MM.1S (cell line): ENCODE data around the gene BPTF.

Source experiments
- DNase-seq: peaks from one replicate; pipeline ENCODE4 v3.0.0-alpha.2; 2015
- H2AFZ ChIP-seq: fragments of 300-600 bp; sonication (generic); 2 replicates; pipeline ENCODE4 v1.6.0; 2016; ENCODE audit warnings: antibody characterized with exemption, low read length
- H3F3A ChIP-seq: fragments of 300-600 bp; sonication (generic); 2 replicates; pipeline ENCODE4 v1.6.1; 2016; ENCODE audit warnings: mild to moderate bottlenecking, antibody characterized with exemption, low read length, moderate library complexity, mixed read lengths; ENCODE audit not compliant: insufficient read depth
- H3K27ac ChIP-seq: fragments of 300-600 bp; sonication (generic); 2 replicates; pipeline ENCODE4 v1.5.1; 2016; ENCODE audit warnings: mild to moderate bottlenecking, low read length
- H3K27me3 ChIP-seq: fragments of 300-600 bp; sonication (generic); replicated peaks from 2 replicates; pipeline ENCODE4 v1.6.0; 2016; ENCODE audit warnings: low read length; ENCODE audit not compliant: insufficient read depth
- H3K36me3 ChIP-seq: fragments of 300-600 bp; sonication (generic); replicated peaks from 2 replicates; pipeline ENCODE4 v1.6.1; 2016; ENCODE audit warnings: mild to moderate bottlenecking, low read length, mixed read lengths; ENCODE audit not compliant: insufficient read depth
- H3K4me1 ChIP-seq: fragments of 300-600 bp; sonication (generic); 2 replicates; pipeline ENCODE4 v1.6.1; 2016; ENCODE audit warnings: low read length, mixed read lengths
- H3K4me2 ChIP-seq: fragments of 300-600 bp; sonication (generic); 2 replicates; pipeline ENCODE4 v1.6.0; 2016; ENCODE audit warnings: low read depth, low read length
- H3K4me3 ChIP-seq: fragments of 300-600 bp; sonication (generic); 2 replicates; pipeline ENCODE4 v1.5.1; 2016; ENCODE audit warnings: low read length, mixed read lengths
- H3K79me2 ChIP-seq: fragments of 300-600 bp; sonication (generic); 2 replicates; pipeline ENCODE4 v1.6.1; 2016; ENCODE audit warnings: mixed run types, low read length, mixed read lengths
- H3K9ac ChIP-seq: fragments of 300-600 bp; sonication (generic); 2 replicates; pipeline ENCODE4 v1.6.1; 2016; ENCODE audit warnings: low read length, mixed read lengths
- H3K9me2 ChIP-seq: fragments of 300-600 bp; sonication (generic); replicated peaks from 2 replicates; pipeline ENCODE4 v1.6.1; 2016; ENCODE audit warnings: mild to moderate bottlenecking, low read length, mixed read lengths; ENCODE audit not compliant: insufficient read depth
- H3K9me3 ChIP-seq: fragments of 300-600 bp; sonication (generic); replicated peaks from 2 replicates; pipeline ENCODE4 v1.6.1; 2016; ENCODE audit warnings: mild to moderate bottlenecking, low read length, mixed read lengths; ENCODE audit not compliant: insufficient read depth
- H4K20me1 ChIP-seq: fragments of 300-600 bp; sonication (generic); 2 replicates; pipeline ENCODE4 v1.6.1; 2016; ENCODE audit warnings: mild to moderate bottlenecking, low read length, moderate library complexity, mixed read lengths; ENCODE audit not compliant: insufficient read depth
- CTCF ChIP-seq: fragments of 300-600 bp; sonication (generic); IDR thresholded peaks from 2 replicates; pipeline ENCODE4 v1.5.1; 2016; ENCODE audit warnings: antibody characterized with exemption, low read length, mixed read lengths
- EZH2 ChIP-seq: fragments of 300-600 bp; sonication (generic); optimal IDR thresholded peaks from 2 replicates; pipeline ENCODE3; 2017; ENCODE audit warnings: low read depth, mild to moderate bottlenecking, antibody characterized with exemption, low read length, mixed read lengths
- EZH2phosphoT487 ChIP-seq: fragments of 300-600 bp; sonication (generic); IDR thresholded peaks from 2 replicates; pipeline ENCODE4 v1.6.1; 2018; ENCODE audit warnings: antibody characterized with exemption, low read length

The BPTF gene

GRCh38 chr17:67850991-67851631, 25.8 kb downstream of the BPTF start:
- Histone ChIP-seq H3K4me3 (no peak overlapping the region), H3F3A (no peaks in the 10 kb centered on the region), H2AFZ (no peak overlapping the region), H3K27me3 (no peaks in the 10 kb centered on the region), H3K9me3 (no peaks in the 10 kb centered on the region), H3K36me3 (0 out of 2 replicates have a peak, but pooled peaks cover 7% of the 10 kb centered on the region), H3K9ac (no peak overlapping the region), H3K9me2 (no peaks in the 10 kb centered on the region), H3K27ac (no peak overlapping the region), H3K79me2 (peaks cover 97% of the 10 kb centered on the region), H4K20me1 (peaks cover 5% of the 10 kb centered on the region; the same call in 1 of the 2 replicates), H3K4me2 (no peak overlapping the region), H3K4me1 (0 out of 2 replicates have a peak, but pooled peaks cover 3% of the 10 kb centered on the region)
- no peak for DNase-seq
- TF ChIP-seq CTCF (no peak), EZH2phosphoT487 (no peak), EZH2 (no peak)

GRCh38 chr17:67853703-67854102, 28.4 kb downstream of the BPTF start:
- Histone ChIP-seq H3F3A (no peaks in the 10 kb centered on the region), H3K27me3 (no peaks in the 10 kb centered on the region), H3K4me2 (no peak overlapping the region), H3K4me3 (no peak overlapping the region), H3K36me3 (0 out of 2 replicates have a peak, but pooled peaks cover 7% of the 10 kb centered on the region), H3K4me1 (0 out of 2 replicates have a peak, but pooled peaks cover 3% of the 10 kb centered on the region), H2AFZ (no peak overlapping the region), H3K27ac (no peak overlapping the region), H3K9ac (no peak overlapping the region), H3K9me3 (no peaks in the 10 kb centered on the region), H3K9me2 (no peaks in the 10 kb centered on the region), H4K20me1 (peaks cover 5% of the 10 kb centered on the region; the same call in 1 of the 2 replicates), H3K79me2 (peaks cover 97% of the 10 kb centered on the region)
- DNase-seq = no peak
- TF ChIP-seq EZH2 (no peak), CTCF (no peak), EZH2phosphoT487 (no peak)

GRCh38 chr17:67854378-67854777, 29.1 kb downstream of the BPTF start:
- TF ChIP-seq EZH2 (no peak), EZH2phosphoT487 (no peak), CTCF (no peak)
- H3K4me1 ChIP-seq = 0 out of 2 replicates have a peak, but pooled peaks cover 3% of the 10 kb centered on the region

More at GRCh38 chr17:67854378-67854777, 29.1 kb downstream of the BPTF start:
- Histone ChIP-seq H3K79me2 (peaks cover 97% of the 10 kb centered on the region), H4K20me1 (peaks cover 7% of the 10 kb centered on the region; the same call in 1 of the 2 replicates), H3K36me3 (0 out of 2 replicates have a peak, but pooled peaks cover 7% of the 10 kb centered on the region), H3K4me3 (no peak overlapping the region), H3F3A (no peaks in the 10 kb centered on the region), H2AFZ (no peak overlapping the region), H3K27ac (no peak overlapping the region), H3K4me2 (no peak overlapping the region), H3K9ac (no peak overlapping the region), H3K9me2 (no peaks in the 10 kb centered on the region), H3K9me3 (no peaks in the 10 kb centered on the region), H3K27me3 (no peaks in the 10 kb centered on the region)
- DNase-seq = no peak
